Fibroblast of skin of abdomen (primary cell): Measurements from ENCODE around the gene PLA2G4D. TPM values are rescaled to one million over a fixed set of nuclear protein-coding genes. Genes with fewer than 3 reads are reported as not detected.
A peak's percentile ranks its signal among the peaks of the same experiment; 100 is the strongest.

Experiments
- DNase-seq: peaks from one replicate; pipeline ENCODE4 v3.0.0-alpha.2; 2013
- polyA plus RNA-seq, 2 experiments: library from polyadenylated mRNA; unstranded; fragments of 120-200 nt; gene quantifications; one replicate each; pipeline ENCODE4 v1.2.1, GENCODE V29; 2013; ENCODE audit not compliant: insufficient read length in 2 of 2

PLA2G4D gene
- polyA plus RNA-seq (2013, experiment 1 of 2; ENCODE audit: insufficient read length), result not detected
- not detected for polyA plus RNA-seq (2013, experiment 2 of 2; ENCODE audit: insufficient read length)

DNA sequence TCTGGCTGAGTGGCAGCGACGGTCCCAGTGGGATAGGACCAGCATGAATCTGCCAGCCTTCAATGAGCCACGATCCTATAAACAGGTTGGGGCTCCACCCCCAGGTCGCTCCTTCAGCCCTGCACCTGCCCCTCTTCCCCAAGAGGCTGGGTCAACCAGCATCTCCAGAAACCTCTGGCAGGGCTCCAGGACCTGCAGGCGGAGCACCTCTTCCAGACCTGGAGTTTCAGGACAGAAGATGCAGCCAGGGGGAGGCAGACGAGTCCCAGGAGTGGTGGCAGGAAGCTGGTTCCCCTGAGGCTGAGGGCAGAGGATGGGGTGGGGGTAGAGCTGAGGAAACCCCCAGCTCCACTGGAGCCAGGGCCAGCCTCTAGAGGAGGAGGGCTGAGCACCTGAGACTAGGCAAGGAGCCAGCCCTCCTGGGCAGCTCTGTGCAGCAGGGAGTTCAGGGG lies at the start of gene PLA2G4D:
Gene PLA2G4D, minus strand, starts transcription at position 51 of the 452 bp plus-strand sequence. CDS start 103 bp downstream, outside the sequence.
- no peak for DNase-seq

DNA sequence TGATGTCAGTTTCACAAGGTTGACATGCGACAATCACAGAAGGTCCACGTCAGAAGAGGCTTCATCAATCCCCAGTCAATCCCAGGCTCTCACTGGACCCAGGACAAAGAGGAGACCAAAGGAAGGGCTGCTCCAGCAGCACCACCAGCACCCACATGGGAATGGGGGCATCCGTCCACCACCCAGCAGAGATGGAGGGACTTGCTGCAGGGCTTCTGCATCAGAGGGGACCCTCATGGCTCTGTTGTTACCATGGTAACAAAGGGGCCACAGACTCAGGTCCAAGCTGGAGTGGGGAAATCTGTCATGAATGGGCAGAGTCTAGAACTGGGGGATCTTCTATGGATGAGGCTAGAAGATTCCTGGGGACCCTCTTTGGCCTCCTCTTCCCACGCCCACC lies 49.0 kb upstream of the PLA2G4D start:
- no peak for DNase-seq

DNA sequence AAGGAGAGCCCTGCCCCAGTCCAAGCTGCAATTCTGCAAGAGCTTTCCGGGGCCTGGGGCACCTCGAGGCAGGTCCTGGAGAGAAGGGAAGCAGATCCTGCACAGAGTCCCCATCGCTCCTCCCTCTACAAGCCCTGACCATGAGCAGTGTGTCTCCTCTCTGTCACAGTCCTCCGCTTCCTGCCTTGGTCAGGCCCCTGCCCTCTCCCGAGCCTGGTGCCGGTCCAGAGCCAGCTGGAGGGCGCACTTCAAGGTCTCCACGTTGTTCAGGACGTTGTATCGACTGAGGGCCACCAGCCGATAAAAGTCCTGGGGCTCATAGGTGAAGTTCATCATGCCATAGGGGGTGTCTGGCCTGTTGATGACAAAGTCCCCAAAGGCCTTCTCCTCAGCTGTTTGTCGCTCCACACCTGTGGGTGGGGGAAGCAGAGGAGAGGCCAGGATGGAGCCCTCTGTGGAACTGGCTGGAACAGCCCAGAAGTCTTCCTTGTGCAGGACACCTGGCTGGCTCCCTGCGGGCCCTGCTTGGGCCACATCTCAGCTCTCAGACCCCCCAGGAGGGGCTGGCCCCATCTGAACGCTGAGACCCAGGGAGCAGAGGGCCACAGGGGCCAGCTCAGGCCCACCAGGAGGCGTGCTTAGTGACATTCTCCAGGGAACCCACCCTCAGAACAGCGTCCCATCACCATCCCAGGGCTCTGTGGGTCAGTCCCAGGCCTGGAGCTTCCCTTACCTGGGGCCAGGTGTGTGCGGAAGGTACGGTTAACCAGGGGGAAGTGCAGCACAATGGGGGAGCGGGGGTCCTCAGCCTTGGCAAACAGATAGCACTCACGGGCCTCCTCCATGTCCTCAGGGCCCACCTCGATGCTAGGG lies 47.7 kb upstream of the PLA2G4D start:
- DNase-seq, result no peak

- DNase-seq, result no peak
These were observed 46.9 kb upstream of the PLA2G4D start for GRCh38 chr15:42141246-42141645.

DNA sequence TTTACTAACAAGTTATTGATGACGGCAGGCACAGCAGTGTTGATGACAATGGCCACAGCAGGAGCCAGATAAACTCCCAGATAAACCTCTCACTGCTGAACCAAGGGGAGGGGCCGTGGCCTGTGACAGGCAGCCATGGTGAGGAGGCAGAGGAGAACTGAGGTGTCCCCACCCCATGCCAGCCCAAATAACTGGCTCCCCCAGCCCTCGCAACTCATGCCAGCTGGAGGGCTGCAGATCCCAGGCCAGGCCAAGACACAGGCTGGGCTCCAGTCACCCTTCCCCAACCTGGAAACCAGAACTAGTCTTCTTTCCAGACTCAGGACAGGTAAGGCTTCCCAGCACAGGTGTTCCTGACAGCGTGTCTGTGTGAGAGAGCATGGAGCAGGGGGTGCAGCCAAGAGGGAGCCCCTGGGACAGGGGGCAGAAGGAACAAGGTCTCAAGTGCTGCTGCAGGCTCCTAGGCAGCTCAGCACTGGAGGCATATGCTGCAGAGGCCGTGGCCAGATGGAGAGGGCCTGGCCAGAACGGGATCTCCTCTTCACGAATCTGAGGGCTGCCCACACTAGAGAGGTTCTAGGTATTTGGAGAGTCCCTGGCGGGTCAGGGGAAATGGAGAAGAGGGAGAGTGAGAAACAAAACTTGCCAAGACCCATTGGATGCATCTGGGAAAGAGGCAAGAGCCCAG lies 46.2 kb upstream of the PLA2G4D start:
- no peak for DNase-seq

- no peak for DNase-seq
These were observed 45.2 kb upstream of the PLA2G4D start for GRCh38 chr15:42139596-42139995.

DNA sequence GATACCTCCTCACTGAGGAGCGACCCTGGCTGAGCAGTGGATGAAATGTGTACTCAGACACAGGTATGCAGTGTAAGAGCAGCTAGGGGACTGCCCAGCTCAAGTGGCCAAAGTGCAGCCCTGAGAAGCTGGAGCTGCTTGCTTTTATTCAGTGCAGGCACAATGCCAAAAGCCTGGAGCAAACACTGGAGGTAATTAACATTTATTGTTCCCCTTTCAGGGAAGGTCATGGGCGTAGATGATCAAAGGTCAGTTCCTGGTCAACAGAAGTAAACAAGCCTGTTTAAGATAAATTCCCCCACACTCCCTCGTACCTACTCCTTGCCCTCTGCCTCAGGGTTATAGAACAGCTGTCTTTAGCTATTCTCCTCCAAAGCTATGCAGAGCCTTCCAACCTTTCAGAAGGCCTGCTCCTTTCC lies 44.6 kb upstream of the PLA2G4D start:
- DNase-seq, result no peak

DNA sequence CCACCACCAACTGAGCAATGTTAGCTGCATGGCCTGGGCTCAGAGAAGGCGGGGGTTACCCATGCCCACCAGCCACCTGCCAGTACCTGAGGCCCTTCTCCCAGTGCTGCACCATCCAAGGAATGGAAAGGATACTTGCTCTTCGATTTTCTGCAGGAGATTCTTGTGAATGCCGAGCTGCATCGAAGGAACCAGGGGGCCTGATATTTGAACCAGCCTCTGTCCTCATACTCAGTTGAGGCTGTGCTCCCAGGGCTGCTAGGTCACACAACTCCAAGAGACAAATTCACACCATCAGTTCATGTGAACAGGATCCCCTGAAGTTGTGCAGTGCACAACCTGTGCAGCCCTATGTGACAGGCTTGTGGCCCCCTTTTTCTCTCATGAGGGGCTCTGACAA lies 44.0 kb upstream of the PLA2G4D start:
- DNase-seq, result no peak

DNA sequence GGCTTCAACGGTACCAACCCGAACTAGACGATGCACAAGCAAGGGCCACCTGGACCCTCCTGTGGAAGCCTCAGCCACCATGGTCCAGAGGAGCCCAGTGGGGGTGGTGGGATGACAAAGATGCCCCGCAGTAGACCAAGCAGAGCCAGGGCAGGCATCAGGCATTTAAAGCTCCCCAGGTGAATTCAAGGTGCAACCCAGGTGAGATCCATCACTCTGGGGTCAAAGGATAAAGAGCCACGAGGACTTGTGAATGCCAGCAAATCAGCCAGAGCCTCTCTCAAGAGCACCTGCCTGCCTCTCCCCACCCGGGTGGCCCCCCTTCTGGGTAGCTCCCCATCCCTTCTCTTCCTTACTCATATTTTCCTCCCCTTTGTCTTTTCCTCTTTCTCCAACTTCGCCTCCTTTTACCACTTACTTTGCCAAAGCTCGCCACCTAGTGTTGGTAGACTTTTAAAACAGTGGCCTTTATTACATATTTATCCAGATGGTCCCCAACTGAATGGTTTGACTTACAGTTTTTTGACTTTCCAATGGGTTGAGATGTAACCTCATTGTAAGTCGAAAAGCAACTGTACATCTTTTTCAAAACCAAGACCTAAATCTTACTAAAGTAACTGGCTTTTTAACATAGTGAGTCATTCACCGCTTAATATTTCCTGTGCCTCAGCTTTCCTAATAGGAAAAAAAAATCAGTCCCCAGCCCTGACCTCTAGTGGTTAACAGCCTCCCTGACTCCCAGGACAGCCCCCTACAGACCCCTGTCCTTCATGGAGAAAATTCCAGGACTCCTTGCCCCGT lies 43.3 kb upstream of the PLA2G4D start:
- DNase-seq, result peak; percentile 52

DNA sequence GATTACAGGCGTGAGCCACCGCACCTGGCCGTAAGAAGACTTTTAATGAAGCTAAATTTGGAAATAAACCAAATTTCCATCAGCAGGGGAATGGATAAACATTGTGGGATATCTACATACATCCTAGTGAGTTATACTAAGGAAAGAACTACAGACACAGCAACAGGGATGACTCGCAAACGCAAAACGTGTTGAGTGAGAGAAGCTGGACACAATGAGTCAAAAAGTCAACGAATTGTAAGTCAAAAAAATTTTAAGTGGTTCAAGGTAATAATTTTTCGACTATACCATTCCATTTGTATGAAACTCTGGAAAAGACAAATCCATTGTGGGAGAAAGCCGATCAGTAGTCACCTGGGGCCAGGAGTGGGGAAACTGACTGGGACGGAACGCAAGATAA lies 42.2 kb upstream of the PLA2G4D start:
- no peak for DNase-seq

GRCh38 chr15:42135351-42135750 lies 41.0 kb upstream of the PLA2G4D start:
- DNase-seq, result no peak

DNA sequence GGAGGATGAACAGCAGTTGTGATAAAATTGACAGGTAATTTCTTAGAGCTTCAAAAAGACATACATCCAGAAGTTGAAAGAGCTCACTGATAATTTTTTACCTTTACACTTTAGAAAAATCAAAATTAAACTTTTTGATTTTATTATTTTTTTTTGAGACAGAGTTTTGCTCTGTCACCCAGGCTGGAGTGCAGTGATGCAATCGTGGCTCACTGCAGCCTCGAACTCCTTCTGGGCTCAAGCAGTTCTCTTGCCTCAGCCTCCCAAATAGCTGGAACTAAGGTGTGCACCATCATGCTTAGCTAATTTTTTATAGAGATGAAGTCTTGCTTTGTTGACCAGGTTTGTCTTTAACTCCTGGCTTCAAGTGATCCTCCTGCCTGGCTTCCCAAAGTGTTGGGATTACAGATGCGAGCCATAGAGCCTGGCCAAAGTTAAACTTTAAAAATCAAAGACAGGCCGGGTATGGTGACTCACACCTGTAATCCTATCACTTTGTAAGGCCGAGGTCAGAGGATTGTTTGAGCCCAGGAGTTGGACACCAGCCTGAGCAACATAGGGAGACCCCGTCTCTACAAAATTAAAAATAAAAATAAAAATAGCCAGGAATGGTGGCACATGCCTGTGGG lies 40.4 kb upstream of the PLA2G4D start:
- DNase-seq, result no peak

DNA sequence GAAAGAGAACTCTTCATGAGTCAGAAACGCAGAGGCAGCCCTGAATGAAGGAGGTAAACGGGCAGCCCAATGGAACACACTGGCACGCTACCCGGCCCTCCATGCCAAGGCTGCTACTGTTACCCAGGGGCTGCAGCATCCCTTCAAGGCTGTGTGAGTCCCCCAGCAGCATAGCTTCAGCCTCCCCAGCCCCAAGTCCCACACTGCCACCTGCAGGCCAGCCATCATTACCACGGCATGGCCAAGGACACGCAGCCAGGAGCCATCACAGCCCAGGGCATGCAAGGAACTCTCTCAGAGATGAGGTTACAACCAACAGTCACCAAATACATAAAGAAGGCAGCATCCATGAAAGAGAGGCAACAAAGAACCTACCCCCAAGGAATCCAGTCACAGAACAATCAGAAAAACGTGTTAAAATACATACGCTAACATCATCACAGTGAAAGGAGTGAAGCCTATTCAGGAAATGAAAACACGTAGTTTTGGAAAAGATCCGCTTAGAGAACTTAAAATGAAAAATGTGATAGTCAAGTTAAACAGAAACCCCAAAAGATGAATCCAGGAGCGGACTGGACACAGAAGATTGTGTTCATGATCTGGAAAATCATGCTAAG lies 39.6 kb upstream of the PLA2G4D start:
- peak; percentile 36 for DNase-seq

- DNase-seq, result no peak
These were observed 39.0 kb upstream of the PLA2G4D start for GRCh38 chr15:42133356-42133755.

DNA sequence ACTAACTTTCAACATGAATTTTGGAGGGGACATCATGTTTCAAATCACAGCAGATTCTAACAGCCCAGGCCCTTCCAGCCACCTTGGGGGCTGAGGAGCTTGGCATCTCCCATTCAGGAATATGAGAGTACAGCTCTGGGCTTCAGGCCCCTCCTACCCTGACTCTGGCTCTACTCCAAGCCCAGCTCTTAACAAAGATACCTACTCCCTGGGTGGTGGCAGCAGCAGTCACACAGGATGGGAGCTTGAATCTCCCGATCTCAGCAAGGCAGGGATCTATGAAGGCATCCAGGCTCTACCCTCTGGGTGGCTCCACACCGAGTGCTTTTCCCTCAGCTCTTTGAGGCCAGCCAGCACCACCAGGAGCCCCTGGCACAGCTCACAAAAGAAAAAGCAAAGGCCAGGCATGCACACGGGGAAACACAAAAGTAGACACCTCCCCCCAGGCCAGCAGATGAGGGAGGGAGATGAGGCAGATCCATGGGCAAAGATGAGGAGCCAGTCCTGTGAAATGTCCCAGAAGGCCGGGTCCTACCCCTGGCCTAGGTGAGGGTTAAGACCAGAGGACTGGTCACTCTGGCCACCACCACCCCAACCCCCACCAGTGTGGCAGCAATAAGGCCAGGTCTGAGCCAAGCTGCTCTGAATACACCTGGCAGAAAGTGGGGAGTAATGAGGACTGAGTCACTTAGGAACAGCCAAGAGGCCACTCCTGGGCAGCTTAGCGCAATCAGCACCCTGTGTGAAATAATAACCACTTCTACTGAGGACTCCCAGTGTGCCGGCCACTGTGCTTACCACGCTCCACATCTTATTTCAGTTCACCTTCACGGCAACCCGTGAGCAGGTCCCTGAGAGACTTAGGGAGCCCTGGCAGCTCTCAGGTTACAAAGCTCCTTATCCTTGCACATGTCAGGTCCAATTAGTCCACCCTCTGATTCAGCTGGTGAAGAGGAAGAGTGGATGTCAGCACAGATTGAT lies 37.8 kb upstream of the PLA2G4D start:
- no peak for DNase-seq

GRCh38 chr15:42131006-42131405 lies 36.6 kb upstream of the PLA2G4D start:
- no peak for DNase-seq

- DNase-seq, result no peak
These were observed 36.1 kb upstream of the PLA2G4D start for GRCh38 chr15:42130246-42130986.

- peak; percentile 11 for DNase-seq
These were observed 35.0 kb upstream of the PLA2G4D start for GRCh38 chr15:42129364-42129763.

DNA sequence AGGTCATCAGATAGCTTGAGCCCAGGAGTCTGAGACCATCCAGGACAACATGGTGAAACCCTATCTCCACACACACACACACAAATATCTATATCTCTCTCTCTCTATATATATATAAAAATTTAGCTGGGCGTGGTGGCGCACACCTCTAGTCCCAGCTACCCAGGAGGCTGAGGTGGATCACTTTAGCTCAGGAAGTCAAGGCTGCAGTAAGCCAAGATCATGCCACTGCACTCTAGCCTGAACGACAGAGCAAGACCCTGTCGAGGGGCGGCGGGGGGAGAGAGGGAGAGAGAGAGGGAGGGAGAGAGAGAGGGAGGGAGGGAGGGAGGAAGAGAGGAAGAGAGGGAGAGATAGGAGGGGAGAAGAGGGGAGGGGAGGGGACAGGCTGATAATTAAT lies 34.1 kb upstream of the PLA2G4D start:
- DNase-seq, result no peak

GRCh38 chr15:42123546-42123945 lies 29.2 kb upstream of the PLA2G4D start:
- DNase-seq, result no peak
